Measurements from ENCODE around the gene DLG2. TPM values are rescaled to one million over a fixed set of nuclear protein-coding genes. Genes with fewer than 3 reads are reported as not detected.

DLG2 gene
- total and polyA plus RNA-seq, 2 donors (not counting 3 experiments of a cell fraction or from before 2014, with no cell fraction given), result 0.15 to 1.1 TPM

DNA sequence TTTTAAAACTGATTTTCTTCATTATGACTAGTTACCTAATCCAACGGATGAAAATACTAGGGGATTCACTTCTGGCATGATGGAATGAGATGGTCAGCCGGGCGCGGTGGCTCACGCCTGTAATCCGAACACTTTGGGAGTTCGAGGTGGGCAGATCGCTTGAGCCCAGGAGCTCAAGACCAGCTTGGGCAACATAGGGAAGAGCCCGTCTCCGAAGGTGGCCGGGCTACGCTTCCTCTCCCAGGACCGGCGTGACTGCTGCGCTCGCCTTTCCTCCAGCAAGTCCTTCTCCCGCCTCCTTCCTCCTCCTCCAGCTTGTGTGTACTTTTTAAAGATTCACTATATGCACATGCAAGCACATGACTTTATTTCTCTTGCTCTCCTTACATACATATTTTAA is 1835.6 kb downstream of the DLG2 start:
- CTCF ChIA-PET, result interaction anchor here (1.1 to 1.7 kb wide), 3 partner anchors 10 to 24 kb away, joined by 3 to 4 read pairs (median 3); no protein-coding TSS in a partner anchor
- Histone ChIP-seq H3K27ac (ENCODE audit: insufficient read depth, low read depth, low read length) (no peak overlapping the region), H3K9me3 (replicated peaks; ENCODE audit: control insufficient read depth, insufficient read depth, low read length) (no peaks in the 10 kb centered on the region), H3K9me1 (replicated peaks; ENCODE audit: control insufficient read depth, extremely low read depth, insufficient read depth, low read length) (no peaks in the 10 kb centered on the region), H3K36me3 (ENCODE audit: control insufficient read depth in 2 of 2, extremely low read depth in 1 of 2, insufficient read depth in 2 of 2, low read length in 2 of 2) (no peaks in the 10 kb centered on the region), H3K4me1 (ENCODE audit: control insufficient read depth, extremely low read depth, insufficient read depth, low read length) (no peaks in the 10 kb centered on the region), H4K20me1 (replicated peaks; ENCODE audit: control insufficient read depth, extremely low read depth, insufficient read depth, low read length) (no peaks in the 10 kb centered on the region), H3K9ac (replicated peaks; ENCODE audit: extremely low read depth, insufficient read depth, low read length) (no peak overlapping the region), H3K4me2 (ENCODE audit: insufficient read depth, low read length) (no peak overlapping the region), H3K4me3 (replicated peaks in 1 of 3; ENCODE audit: insufficient read depth in 1 of 3, low read depth in 1 of 3, low read length in 3 of 3) (no peak overlapping the region), H3K79me2 (ENCODE audit: control insufficient read depth, insufficient read depth, low read length) (no peaks in the 10 kb centered on the region), H3K27me3 (ENCODE audit: control insufficient read depth in 2 of 2, insufficient read depth in 2 of 2, low read length in 2 of 2) (no peaks in the 10 kb centered on the region), H2AFZ (ENCODE audit: low read depth, low read length) (no peak overlapping the region)
- dilution Hi-C loops (cut with MboI; ENCODE audit: extremely low pct_ligation_motif_present, low sequenced_read_pairs), result no loop called here
- no TSS peak for BruUV-seq (replicated peaks)
- no peak for TF ChIP-seq EZH2 (IDR thresholded peaks at IDR 0.05; ENCODE audit: borderline replicate concordance, low read depth, low read length, severe bottlenecking)
- TF ChIP-seq JUN (IDR thresholded peaks at IDR 0.05; ENCODE audit: borderline replicate concordance, insufficient read depth, insufficient read length, low read depth), result no peak
- TF ChIP-seq POLR2AphosphoS5 (IDR thresholded peaks at IDR 0.05; ENCODE audit: insufficient read depth, low read depth, low read length), result no peak
- TF ChIP-seq, protein P1, sequence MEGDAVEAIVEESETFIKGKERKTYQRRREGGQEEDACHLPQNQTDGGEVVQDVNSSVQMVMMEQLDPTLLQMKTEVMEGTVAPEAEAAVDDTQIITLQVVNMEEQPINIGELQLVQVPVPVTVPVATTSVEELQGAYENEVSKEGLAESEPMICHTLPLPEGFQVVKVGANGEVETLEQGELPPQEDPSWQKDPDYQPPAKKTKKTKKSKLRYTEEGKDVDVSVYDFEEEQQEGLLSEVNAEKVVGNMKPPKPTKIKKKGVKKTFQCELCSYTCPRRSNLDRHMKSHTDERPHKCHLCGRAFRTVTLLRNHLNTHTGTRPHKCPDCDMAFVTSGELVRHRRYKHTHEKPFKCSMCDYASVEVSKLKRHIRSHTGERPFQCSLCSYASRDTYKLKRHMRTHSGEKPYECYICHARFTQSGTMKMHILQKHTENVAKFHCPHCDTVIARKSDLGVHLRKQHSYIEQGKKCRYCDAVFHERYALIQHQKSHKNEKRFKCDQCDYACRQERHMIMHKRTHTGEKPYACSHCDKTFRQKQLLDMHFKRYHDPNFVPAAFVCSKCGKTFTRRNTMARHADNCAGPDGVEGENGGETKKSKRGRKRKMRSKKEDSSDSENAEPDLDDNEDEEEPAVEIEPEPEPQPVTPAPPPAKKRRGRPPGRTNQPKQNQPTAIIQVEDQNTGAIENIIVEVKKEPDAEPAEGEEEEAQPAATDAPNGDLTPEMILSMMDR (IDR thresholded peaks at IDR 0.05; ENCODE audit: extremely low read depth in 1 of 2, insufficient read depth in 1 of 2, low read depth in 1 of 2, low read length in 2 of 2), result no peak
- TF ChIP-seq GATA2 (IDR thresholded peaks at IDR 0.05; ENCODE audit: insufficient read depth, insufficient read length, low read depth, low read length), result no peak
- TF ChIP-seq POLR2A (IDR thresholded peaks at IDR 0.05; ENCODE audit: low read depth, low read length), result no peak
- no peak for TF ChIP-seq MYC (IDR thresholded peaks at IDR 0.05; ENCODE audit: low read depth, low read length)
- POLR2A ChIA-PET, result no interaction called here
- intact Hi-C loops (cut with micrococcal nuclease), result no loop called here
- DNase-seq (ENCODE audit: low read depth, low spot score), result no peak
- no peak for FAIRE-seq
